HG03565 (cell line): ENCODE data around the gene CTDNEP1.

Experiments used
- ATAC-seq: cut with Tn5 transposase; IDR thresholded peaks from one replicate; pipeline ENCODE4 v1.9.1; 2021; ENCODE audit warnings: mild to moderate bottlenecking, moderate library complexity; ENCODE audit not compliant: unreplicated experiment

The CTDNEP1 gene

DNA sequence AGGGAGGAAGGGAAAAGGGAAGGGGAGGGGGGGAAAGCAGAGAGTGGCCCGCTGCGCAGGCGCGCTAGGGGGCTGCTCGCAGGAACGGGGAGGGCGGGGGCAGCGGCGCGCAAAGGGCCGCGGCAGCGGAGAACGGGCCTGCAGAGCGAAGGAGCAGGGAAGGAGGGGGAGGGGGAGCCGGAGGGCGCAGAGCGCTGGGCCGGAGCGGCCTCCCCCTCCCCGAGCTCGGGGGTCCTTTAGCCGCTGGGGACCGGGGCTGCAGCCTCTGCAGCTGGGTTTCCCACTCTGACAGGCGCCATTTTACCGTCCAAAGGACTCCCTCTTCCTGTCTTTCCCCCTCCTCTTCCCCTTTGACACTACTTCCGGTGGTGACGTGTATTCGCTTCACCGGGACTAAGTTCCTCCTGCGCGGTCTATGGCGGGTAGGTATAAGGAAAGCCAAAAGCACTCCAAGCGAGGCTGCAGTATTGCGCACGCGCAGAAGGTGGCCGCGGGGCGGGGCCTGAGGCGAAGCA, at the start of gene CTDNEP1:
Gene CTDNEP1, minus strand, starts transcription at position 74 of the 515 bp plus-strand sequence. CDS start 438 bp downstream, outside the sequence.
- peak; percentile 74 for ATAC-seq

DNA sequence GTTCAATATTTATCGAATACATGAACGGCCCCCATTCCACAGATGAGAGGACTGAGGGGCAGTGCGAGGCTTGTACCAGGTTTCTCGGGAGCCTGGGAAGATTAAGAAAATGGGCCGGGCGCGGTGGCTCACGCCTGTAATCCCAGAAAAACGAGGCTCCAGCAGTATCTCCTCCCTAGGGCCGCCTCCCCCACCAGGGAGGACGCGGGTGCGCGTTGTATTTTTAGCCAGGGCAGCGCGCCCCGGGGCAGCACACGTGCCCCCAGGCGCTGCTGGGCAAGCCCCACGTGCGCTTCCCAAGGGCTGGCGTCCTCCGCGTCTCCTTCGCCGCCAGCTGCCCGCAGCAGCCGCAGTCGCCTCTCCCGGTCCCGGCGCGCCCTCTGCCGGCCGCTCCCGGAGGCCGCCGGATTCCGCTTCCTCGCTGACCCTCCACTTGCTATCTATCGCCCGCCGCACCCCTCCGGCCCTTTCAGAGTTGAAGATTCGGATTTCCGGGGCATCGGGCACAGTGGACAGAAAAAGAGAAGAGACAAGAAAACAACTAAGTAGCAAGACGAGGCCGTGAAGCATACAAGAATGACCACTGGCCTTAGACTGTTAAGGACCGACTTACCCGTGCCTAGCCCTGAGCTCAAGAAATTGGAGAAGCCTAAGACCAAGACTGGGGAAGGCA, 44.8 kb upstream of the CTDNEP1 start:
- no peak for ATAC-seq

DNA sequence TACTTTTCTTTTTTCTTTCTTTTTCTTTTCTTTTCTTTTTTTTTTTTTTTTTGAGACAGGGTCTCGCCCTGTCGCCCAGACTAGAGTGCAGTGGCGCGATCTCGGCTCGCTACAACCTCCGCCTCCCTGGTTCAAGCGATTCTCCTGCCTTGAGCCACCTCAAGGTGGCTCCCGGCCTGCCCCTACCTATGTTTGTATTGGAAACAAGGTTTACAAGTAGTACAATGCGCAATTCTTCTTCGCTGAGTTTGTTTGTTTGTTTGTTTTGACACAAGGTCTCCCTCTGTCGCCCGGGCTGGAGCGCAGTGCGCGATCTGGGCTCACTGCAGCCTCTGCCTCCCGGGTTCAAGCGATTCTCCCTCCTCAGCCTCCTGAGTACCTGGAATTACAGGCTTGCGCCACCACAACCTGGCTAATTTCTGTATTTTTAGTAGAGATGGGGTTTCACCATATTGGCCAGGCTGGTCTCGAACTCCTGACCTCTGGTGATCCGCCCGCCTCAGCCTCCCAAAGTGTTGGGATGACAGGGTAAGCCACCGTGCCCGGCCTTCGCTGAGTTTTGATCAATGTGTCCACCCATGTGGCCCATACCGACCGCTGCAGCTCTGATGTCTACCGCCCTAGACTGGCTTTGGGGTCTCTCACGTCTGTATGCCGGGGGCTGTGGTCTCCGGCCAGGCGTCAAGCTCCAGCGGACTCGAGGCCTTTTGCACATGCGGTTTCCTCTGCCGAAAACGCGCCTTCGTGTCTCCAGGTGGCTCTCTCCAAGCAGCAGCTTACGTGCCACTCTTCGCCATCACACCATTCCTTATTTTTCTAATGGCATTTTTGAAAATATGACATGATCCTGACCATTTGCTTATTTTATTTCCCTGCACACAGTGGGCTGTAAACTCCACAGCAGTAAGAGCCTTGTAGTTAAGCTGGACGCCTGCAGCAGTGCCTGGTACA, 44.0 kb upstream of the CTDNEP1 start:
- no peak for ATAC-seq

DNA sequence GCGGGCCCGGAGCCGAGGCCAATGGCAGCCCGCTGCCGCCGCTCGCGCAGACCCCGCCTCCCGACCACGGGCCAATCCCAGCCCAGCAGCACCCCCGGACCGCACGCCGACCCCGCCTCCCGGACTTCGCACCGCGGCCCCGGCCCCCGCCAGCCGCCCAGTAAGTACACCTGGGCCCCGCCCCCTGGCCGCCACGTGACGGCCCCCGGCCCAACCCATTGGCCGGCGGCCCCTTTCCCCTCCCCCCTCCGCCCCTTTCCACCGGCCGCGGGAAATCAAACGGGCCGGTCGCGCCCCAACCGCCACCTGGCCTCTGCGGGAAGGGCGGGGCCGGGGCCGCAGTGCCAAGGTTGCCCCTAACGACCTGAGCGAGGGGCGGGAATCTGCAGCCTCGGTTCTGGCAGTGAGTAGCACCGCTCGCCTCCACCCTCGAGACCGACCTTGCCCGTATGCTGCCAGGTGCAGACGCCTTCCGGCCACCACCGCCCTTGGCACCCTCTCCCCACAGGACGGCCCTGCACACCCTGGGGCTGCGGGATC, 43.1 kb upstream of the CTDNEP1 start, which contains the start of gene YBX2:
Gene YBX2, minus strand, starts transcription at position 26 of the 540 bp plus-strand sequence. CDS start 139 bp downstream, outside the sequence.
- no peak for ATAC-seq

DNA sequence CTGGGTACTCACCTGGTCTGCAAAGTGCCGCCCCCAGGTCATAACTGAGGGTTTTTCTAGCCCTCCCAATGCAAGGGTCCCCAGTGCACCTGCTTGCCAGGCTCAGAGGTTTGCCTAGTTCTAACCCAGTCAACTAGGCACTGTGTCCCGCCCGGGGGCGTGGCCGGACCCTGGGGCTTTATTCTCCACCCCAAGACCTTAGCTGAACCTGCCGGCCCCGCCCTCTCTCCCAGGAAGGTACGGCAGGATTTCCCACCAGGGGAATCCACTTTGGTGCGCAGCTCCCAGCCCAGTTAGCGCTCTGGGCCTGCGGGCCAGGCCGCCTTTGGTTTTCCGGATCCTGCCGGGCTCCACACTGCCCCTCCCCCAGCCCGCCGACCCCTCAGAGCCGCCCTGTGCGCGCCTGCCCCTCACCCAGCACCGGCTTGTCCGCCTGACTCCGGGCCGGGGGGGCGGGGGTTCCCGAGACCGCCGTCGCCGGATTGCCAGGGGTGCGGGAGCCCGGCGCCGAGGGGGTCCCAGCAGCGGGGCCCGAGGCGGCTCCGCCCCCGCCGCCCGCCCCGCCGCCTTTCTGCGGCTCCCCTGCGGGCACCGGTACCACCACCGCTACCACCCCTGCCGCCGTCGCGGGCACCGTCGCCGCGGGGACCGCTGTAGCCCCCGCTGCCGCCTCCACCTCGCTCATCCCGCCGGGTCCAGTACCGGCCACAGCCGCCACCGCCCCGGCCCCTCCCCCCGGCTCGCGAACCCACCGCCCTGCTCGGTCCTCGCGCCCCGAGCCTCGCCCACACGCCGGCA, 42.5 kb upstream of the CTDNEP1 start:
- no peak for ATAC-seq

DNA sequence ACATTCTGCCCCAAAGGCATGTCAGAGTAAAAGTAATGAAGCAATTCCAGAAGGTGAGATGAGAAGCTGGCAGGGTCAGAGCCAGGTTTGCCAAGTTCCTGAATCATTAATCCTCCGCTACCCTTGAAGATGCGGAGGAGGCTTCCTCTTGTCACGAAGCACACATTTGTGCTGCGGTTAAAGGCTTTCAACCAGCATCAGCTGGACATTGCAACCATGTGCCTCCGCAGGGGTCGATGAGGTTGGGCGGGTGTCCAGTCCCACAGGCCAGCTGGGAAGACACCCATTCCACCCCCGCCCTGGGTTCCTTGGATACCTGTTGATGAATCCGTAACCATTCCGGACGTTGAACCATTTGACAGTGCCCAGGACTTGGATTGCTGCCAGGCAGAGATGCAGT, 41.6 kb upstream of the CTDNEP1 start:
- ATAC-seq, result no peak

DNA sequence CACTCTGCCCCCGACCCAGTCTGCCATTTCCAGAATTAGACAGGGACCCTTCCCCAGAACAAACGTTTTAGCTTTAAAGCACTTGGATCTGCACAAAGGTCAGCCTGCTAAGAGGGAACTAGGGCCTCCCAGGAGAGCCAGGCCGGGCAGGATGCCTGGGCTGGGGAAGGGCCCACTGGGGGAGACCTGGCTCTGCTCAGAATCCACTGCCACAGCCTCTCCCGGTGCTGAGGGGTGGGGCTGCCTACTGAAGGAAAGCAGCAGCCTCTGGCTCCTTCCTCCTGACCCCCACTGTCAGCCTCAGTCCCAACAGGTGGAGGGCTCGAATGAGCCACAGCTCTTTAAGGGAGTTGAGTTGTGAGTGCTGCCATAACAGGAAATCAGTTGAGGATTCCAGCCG, 41.2 kb upstream of the CTDNEP1 start:
- ATAC-seq, result no peak

DNA sequence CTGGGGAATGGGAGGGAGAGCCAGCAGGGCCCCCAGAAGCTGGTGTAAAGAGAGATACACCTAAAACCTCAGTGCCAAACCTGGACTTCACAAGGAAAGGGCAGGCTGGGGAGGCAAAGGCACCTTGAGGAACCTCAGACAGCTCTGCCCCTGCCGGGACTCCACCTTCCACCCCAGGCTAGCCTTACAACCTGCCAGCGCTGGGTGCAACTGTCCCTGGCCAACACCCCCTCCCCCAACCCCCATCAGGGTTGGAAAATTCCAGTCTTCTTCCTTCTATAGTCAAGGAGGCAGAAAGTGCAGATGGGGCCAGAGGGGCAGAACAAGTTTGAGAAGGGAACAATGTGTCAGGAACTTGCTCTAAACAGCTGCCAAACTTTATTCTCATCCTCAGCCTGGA, 40.7 kb upstream of the CTDNEP1 start:
- ATAC-seq, result no peak

DNA sequence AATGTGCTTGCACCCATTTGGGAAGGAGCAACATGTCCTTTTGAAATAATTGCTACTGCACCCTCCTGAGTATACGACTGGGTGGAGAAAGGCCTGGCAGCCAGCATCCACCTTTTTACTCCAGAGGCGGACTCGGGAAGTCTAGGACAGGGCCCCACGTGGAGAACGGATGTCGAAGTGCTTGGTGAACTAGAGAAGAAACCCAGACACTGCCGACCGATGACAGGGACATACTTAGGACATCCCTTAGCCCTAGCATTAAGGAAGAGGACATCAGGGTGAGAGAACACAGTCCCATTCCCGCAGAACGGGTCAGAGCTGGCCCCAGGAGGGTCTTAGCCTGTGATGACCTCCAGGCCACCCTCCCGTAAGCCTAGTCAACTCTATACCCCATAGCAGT, 39.2 kb upstream of the CTDNEP1 start:
- ATAC-seq, result no peak

DNA sequence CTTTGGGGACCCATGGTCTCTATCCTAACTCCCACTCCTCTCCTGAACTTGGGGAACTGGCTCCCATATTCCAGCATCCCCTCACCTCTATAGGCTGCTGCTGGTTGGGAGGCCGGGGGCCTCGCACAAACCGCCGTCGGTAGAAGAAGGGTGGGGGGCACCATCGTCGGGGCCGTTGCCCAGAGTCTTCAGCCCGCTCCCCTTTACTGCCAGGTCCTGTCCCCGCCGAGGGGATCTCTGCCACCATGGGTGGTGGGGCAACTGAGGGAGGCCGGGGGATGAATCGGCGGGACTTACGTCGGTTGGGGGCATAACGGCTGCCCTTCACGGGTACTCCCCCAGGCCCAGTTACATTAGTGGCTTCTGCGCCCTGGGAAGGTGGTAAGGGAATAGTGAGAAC, 38.6 kb upstream of the CTDNEP1 start:
- ATAC-seq, result no peak

DNA sequence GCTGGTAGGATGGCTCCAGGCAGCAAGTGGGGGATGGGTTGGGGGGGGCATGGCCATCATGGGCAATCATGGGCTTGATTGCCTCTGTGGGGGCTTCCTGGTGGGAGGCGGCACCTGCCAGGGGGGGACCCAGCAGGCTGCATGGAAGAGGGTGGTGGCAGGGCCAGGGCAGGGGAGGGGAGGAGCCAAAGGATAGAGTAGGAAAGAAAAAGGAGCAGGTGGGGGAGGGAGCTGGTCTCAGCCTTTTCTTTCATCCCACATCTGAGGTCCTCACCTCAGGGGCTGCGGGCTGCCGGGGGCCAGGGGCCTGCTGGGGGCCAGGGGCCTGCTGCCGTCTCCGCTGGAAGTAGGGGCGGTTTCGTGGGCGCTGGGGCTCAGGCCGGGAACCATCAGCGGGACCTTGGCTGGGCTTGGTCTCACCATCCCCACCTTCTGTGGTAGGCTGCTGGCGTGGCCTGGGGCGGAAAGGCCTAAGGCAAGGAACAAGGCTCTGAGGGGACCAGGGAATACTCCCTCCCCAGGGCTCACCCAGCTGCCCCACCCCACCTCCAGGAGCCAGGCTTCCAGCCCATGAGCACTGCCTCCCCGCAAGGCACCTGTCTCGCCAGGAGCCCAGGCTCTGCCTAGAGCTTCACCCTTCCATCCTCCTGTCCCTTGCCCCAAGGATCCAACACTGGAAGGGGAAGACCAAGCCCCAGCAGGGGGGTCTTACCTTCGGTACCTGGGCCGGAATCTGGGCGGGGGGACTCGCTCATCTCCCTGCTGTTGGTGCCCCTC, 37.9 kb upstream of the CTDNEP1 start:
- no peak for ATAC-seq

DNA sequence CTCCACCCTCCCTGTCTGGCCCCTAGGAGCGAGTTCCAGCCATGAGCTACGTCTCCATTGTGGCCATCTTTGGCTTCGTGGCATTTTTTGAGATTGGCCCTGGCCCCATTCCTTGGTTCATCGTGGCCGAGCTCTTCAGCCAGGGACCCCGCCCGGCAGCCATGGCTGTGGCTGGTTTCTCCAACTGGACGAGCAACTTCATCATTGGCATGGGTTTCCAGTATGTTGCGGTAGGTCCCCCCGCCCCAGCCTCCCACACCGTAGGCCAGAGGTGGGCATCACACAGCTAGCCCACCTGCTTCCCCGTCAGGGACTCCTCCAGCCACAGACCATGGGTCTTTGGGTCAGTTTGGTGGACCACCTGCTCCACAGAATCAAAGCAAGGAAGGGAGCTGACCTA, 34.1 kb upstream of the CTDNEP1 start:
- no peak for ATAC-seq

DNA sequence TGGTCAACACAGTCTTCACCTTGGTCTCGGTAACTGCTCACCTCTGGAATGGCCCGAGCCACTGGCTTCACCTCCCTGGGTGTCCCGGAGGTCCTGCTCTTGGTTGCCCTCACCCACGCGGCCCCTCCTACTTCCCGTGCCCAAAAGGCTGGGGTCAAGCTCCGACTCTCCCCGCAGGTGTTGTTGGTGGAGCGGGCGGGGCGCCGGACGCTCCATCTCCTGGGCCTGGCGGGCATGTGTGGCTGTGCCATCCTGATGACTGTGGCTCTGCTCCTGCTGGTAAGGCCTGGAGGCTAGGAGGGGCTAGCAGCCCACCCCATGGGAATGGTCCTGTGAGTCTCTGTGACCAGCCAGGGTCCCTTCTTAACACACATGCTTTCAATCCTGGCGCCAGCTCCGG, 33.4 kb upstream of the CTDNEP1 start:
- no peak for ATAC-seq

DNA sequence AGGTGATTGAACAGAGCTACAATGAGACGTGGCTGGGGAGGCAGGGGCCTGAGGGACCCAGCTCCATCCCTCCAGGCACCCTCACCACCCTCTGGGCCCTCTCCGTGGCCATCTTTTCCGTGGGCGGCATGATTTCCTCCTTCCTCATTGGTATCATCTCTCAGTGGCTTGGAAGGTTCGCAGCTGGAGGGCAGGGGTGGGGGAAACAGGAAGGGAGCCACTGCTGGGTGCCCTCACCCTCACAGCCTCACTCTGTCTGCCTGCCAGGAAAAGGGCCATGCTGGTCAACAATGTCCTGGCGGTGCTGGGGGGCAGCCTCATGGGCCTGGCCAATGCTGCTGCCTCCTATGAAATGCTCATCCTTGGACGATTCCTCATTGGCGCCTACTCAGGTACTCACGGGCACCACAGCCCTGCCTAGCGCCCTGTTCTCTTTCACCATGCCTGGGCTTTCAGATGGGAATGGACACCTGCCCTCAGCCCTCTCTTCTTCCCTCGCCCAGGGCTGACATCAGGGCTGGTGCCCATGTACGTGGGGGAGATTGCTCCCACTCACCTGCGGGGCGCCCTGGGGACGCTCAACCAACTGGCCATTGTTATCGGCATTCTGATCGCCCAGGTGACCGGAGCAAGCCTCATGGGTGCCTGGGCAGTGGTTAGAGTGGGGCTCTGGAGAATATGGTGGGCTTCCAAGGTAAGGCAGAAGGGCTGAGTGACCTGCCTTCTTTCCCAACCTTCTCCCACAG, 32.1 kb upstream of the CTDNEP1 start:
- no peak for ATAC-seq

DNA sequence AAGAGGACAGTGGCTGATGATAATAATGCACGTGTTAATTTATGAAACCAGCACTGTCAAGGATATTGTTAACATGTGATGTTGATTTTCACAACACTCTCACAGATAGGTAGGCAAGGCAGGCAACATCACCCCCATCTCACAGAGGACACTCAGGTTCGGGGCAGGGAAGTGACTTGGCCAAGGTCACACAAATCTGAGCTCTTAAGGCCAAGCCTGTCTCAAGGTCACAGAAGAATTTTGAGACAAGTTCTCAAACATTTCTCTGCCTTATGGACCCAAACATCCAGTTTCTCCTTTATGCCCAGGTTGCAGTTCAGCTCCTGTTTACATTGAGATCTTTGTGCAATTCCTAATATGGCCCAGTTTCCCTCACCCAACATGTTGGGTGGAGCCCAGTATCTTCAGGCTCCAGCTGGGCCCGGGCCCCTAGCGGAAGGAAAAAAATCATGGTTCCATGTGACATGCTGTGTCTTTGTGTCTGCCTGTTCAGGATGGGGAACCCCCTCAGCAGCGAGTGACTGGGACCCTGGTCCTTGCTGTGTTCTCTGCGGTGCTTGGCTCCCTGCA, 31.3 kb upstream of the CTDNEP1 start:
- ATAC-seq, result no peak

DNA sequence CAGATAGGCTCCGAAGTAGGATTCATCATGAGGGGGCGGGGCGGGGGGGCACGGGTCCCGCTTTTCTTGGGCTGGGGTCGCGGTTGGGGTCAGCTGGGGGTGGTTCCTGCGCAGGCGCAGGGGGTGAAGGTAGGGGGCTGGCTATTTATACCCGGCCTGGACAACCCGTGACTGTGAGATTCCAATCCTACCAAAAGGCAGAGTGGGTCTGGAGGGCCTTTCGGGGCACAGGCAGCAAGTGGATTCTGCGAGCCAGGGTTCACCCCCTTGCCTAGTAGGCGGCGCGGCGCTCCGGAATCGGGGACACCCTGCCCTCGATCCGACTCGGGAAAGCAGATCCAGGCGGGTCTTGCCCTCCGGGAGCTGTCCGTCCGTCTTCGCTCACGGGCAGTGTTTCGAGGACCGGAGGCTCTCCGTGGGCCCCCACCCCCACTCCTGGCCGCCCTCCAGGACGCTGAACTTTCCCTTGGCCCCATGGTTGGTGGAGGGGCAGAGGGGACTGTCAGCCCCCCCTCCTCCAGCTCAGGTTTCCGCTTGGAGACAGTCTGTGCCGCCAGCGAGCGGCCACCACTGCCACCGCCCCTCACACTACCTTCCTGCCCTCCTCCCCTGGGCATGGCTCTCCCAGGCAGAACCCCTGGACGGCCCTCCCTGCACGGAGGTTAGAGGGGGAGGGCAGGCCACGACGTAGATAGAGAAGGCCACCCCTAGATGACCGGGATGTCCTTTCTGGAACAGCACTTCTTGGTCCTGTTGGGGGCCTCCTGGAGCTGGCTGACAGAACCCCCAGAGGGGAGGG, 30.6 kb upstream of the CTDNEP1 start:
- ATAC-seq, result no peak

DNA sequence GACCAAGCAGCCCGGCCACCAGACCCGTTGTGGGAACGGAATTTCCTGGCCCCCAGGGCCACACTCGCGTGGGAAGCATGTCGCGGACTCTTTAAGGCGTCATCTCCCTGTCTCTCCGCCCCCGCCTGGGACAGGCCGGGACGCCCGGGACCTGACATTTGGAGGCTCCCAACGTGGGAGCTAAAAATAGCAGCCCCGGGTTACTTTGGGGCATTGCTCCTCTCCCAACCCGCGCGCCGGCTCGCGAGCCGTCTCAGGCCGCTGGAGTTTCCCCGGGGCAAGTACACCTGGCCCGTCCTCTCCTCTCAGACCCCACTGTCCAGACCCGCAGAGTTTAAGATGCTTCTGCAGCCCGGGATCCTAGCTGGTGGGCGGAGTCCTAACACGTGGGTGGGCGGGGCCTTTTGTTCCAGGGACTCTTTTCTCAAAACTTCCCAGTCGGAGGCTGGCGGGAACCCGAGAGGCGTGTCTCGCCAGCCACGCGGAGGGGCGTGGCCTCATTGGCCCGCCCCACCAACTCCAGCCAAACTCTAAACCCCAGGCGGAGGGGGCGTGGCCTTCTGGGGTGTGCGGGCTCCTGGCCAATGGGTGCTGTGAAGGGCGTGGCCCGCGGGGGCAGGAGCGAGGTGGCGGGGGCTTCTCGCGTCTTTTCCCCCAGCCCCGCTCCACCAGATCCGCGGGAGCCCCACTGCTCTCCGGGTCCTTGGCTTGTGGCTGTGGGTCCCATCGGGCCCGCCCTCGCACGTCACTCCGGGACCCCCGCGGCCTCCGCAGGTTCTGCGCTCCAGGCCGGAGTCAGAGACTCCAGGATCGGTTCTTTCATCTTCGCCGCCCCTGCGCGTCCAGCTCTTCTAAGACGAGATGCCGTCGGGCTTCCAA, 29.8 kb upstream of the CTDNEP1 start, which contains the start of gene SLC2A4:
Gene SLC2A4, plus strand, starts transcription at position 645 of the 879 bp plus-strand sequence. Its CDS starts 217 bp downstream, at position 862.
- no peak for ATAC-seq
